Measurements from ENCODE around the gene MT1M. TPM values are rescaled to one million over a fixed set of nuclear protein-coding genes. Genes with fewer than 3 reads are reported as not detected.

Gene MT1M
- total RNA-seq, 1 donor from 2014 or later, result 29.8 TPM

DNA sequence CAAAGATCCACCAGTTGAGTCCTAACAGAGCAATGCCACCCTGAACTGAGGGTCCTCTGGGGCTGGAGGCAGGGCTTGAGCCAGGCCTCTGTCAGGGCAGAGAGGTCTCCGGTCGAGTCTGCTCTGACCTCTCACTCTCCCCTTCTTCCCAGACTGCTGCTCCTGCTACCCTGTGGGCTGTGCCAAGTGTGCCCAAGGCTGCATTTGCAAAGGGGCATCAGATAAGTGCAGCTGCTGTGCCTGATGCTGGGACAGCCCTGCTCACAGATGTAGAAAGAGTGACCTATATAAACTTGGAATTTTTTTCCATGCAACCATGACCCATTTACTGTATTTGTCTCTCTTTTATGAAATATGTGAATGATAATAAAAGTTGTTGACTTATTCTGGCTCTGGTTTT, 16.8 kb downstream of the MT1M start:
- no peaks in the 10 kb centered on the region for H3K9me3 ChIP-seq
- H3K36me3 ChIP-seq, result no peaks in the 10 kb centered on the region
- TF ChIP-seq CTCF (IDR thresholded peaks at IDR 0.05), result no peak
- H3K4me1 ChIP-seq, result peaks cover under 1% of the 10 kb centered on the region
- H3K4me3 ChIP-seq, result no peak overlapping the region
- intact Hi-C loops (cut with DNase I), result no loop called here
- H3K27ac ChIP-seq, result no peak overlapping the region
- ATAC-seq (no peak), DNase-seq (no peak)
- peaks cover 25% of the 10 kb centered on the region for H3K27me3 ChIP-seq (ENCODE audit: low read depth)

GRCh38 chr16:56649820-56650219, 17.4 kb downstream of the MT1M start:
- TF ChIP-seq CTCF (IDR thresholded peaks at IDR 0.05), result no peak
- H3K4me1 ChIP-seq, result no peaks in the 10 kb centered on the region
- no peaks in the 10 kb centered on the region for H3K9me3 ChIP-seq
- no peak overlapping the region for H3K27ac ChIP-seq
- no peak for DNase-seq
- peaks cover 23% of the 10 kb centered on the region for H3K27me3 ChIP-seq (ENCODE audit: low read depth)
- intact Hi-C loops (cut with DNase I), result no loop called here
- no peaks in the 10 kb centered on the region for H3K36me3 ChIP-seq
- no peak for ATAC-seq
- H3K4me3 ChIP-seq, result no peak overlapping the region

GRCh38 chr16:56651586-56651985, 19.1 kb downstream of the MT1M start, which contains the start of gene MT1B:
MT1B (plus strand) TSS chr16:56651886; CDS start chr16:56651954, 68 bp downstream.
- Histone ChIP-seq H3K27ac (no peak within 1 kb of the TSS), H3K9me3 (no peaks in the 10 kb centered on the region), H3K27me3 (ENCODE audit: low read depth) (peaks cover 17% of the 10 kb centered on the region), H3K4me1 (no peaks in the 10 kb centered on the region), H3K36me3 (no peaks in the 10 kb centered on the region), H3K4me3 (no peak within 1 kb of the TSS)
- no peak for DNase-seq
- TF ChIP-seq CTCF (IDR thresholded peaks at IDR 0.05), result no peak
- no peak for ATAC-seq
- intact Hi-C loops (cut with DNase I), result no loop called here

- no peak overlapping the region for H3K27ac ChIP-seq
- ATAC-seq (no peak), DNase-seq (no peak)
- H3K4me1 ChIP-seq, result no peaks in the 10 kb centered on the region
- no peaks in the 10 kb centered on the region for H3K9me3 ChIP-seq
- peaks cover 12% of the 10 kb centered on the region for H3K27me3 ChIP-seq (ENCODE audit: low read depth)
- intact Hi-C loops (cut with DNase I), result no loop called here
- no peaks in the 10 kb centered on the region for H3K36me3 ChIP-seq
- no peak for TF ChIP-seq CTCF (IDR thresholded peaks at IDR 0.05)
- H3K4me3 ChIP-seq, result no peak overlapping the region
Measured at GRCh38 chr16:56652600-56652999, 20.1 kb downstream of the MT1M start.

DNA sequence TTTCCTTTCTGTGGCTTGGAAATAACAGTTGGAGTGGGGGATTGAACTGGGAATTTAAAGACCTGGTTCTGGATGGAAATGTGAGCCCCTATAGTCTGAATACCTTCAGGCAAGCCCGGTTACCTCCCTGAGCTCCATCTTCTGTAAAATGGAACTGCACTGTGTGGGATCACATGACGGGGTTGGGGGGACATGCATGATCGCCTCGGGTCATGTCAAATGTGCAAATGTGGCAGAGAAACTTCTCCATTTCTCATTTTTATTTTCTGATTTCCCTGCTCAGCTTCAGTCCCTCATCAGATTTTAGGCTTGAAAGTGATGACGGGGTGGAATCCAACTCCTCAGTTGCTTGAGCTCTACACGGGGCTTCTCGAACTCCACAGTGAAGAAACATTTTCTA, 20.8 kb downstream of the MT1M start:
- Histone ChIP-seq H3K36me3 (no peaks in the 10 kb centered on the region), H3K4me3 (no peak overlapping the region), H3K9me3 (no peaks in the 10 kb centered on the region), H3K27me3 (ENCODE audit: low read depth) (peaks cover 6% of the 10 kb centered on the region), H3K4me1 (peaks cover 3% of the 10 kb centered on the region), H3K27ac (no peak overlapping the region)
- intact Hi-C loops (cut with DNase I), result no loop called here
- DNase-seq (no peak), ATAC-seq (no peak)
- TF ChIP-seq CTCF (IDR thresholded peaks at IDR 0.05), result no peak

All from lower lobe of right lung (tissue), 2 donors.